H1 (cell line): ENCODE results near the gene TMEM164.

Source experiments
- ATF3 ChIP-seq: IDR thresholded peaks from 2 replicates; pipeline ENCODE4 v1.6.1; 2011; ENCODE audit warnings: low read depth, mild to moderate bottlenecking, low read length; ENCODE audit not compliant: insufficient read depth
- CTCF ChIP-seq, 3 experiments: IDR thresholded peaks; 1 replicate in 2 of 3; 2 replicates in 1 of 3; pipeline versions ENCODE4 v1.5.1 to v1.6.1; 2011; ENCODE audit warnings: low read length in 3 of 3, mild to moderate bottlenecking in 3 of 3, inconsistent platforms in 2 of 3, low read depth in 1 of 3, moderate library complexity in 1 of 3; ENCODE audit not compliant: insufficient read depth in 1 of 3; ENCODE audit errors: control extremely low read depth in 1 of 3
- EGR1 ChIP-seq: IDR thresholded peaks from 2 replicates; pipeline ENCODE4 v1.6.1; 2011; ENCODE audit warnings: low read depth, low read length, borderline replicate concordance
- POLR2A ChIP-seq, 2 experiments: IDR thresholded peaks; 1 replicate in 1 of 2; 2 replicates in 1 of 2; pipeline ENCODE4 v1.6.1; 2011; ENCODE audit warnings: low read depth in 2 of 2, low read length in 2 of 2, mild to moderate bottlenecking in 2 of 2; ENCODE audit errors: control extremely low read depth in 1 of 2
- POLR2AphosphoS5 ChIP-seq: IDR thresholded peaks from 2 replicates; pipeline ENCODE4 v1.6.1; 2011; ENCODE audit warnings: low read depth, low read length
- RFX5 ChIP-seq: IDR thresholded peaks from 2 replicates; pipeline ENCODE4 v1.6.1; 2011; ENCODE audit warnings: low read depth, low read length, improper control_type of control experiment, borderline replicate concordance
- TAF1 ChIP-seq: IDR thresholded peaks from 2 replicates; pipeline ENCODE4 v1.6.1; 2011; ENCODE audit warnings: mild to moderate bottlenecking, low read depth, low read length
- ZNF274 ChIP-seq: IDR thresholded peaks from 2 replicates; pipeline ENCODE4 v1.7.0; 2012; ENCODE audit warnings: low read length, borderline replicate concordance; ENCODE audit errors: extremely low read depth

DNA sequence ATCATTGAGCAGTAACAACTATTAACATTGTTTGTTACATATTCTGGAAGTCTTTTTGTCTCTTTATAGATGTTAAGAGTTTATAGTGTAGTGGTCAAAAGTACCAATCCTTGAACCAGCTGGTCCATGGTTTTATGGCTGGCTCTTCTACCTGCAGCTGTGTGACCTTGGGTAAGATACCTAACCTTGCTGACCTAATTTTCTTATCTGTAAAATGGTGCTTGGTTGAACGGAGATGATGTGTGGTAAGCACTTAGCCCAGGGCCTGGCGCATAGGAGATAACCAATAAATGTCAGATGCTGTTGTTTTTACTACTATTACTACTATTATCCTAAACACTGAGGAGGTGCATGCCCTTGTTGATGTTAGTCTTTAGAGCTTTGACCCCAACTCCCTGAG, 116.6 kb downstream of the TMEM164 start:
- TF ChIP-seq EGR1: no peak
- TF ChIP-seq CTCF (IDR thresholded peaks at IDR 0.05; ENCODE audit: control extremely low read depth in 1 of 3, insufficient read depth in 1 of 3, low read depth in 1 of 3, low read length in 3 of 3): no peak
- TF ChIP-seq POLR2AphosphoS5: no peak
- no peak for TF ChIP-seq POLR2A (IDR thresholded peaks at IDR 0.05; ENCODE audit: control extremely low read depth in 1 of 2, low read depth in 2 of 2, low read length in 2 of 2)
- TF ChIP-seq ZNF274: no peak
- TF ChIP-seq ATF3: no peak
- TF ChIP-seq TAF1: no peak
- TF ChIP-seq RFX5: no peak
